WTC11 (cell line): ENCODE results near the gene CYRIA. TPM values are rescaled to one million over a fixed set of nuclear protein-coding genes. Genes with fewer than 3 reads are reported as not detected.

Experiments
- ATAC-seq: fragments of 200-7000 bp; cut with Tn5 transposase; 2 replicates; pipeline ENCODE4 v1.10.0; 2021; ENCODE audit warnings: mild to moderate bottlenecking, moderate library complexity
- CTCF ChIA-PET: fragments of 300-600 bp; sonication (Branson Sonifier 250); formaldehyde crosslinking; loops from one replicate; lab custom pipeline; 2021; ENCODE audit warnings: antibody characterized with exemption; lab: Charles Lee
- POLR2A ChIA-PET: fragments of 350-600 bp; sonication (Branson Sonifier 250); formaldehyde crosslinking; loops from one replicate; lab custom pipeline; 2021; ENCODE audit warnings: antibody characterized with exemption; lab: Charles Lee
- DNase-seq: peaks from one replicate; pipeline ENCODE4 v3.0.0; 2021; ENCODE audit warnings: low spot score
- H3K27ac Mint-ChIP-seq: 2 replicates; pipeline ENCODE4 v1.8.0; 2021; ENCODE audit warnings: mixed read lengths
- H3K27me3 Mint-ChIP-seq: 2 replicates; pipeline ENCODE4 v1.8.0; 2021; ENCODE audit warnings: low read depth, mild to moderate bottlenecking, moderate library complexity, mixed read lengths
- H3K36me3 Mint-ChIP-seq: 2 replicates; pipeline ENCODE4 v1.8.0; 2021; ENCODE audit warnings: mixed read lengths
- H3K4me1 Mint-ChIP-seq: 2 replicates; pipeline ENCODE4 v1.8.0; 2022; ENCODE audit warnings: mixed read lengths
- H3K4me3 Mint-ChIP-seq: 2 replicates; pipeline ENCODE4 v1.8.0; 2021; ENCODE audit warnings: mild to moderate bottlenecking, moderate library complexity, mixed read lengths
- H3K9me3 Mint-ChIP-seq: 2 replicates; pipeline ENCODE4 v1.8.0; 2021; ENCODE audit warnings: mixed read lengths
- ARID4B ChIP-seq: sonication (generic); formaldehyde crosslinking; IDR thresholded peaks from 2 replicates; pipeline ENCODE4 v1.8.0; 2023; ENCODE audit warnings: missing genetic modification reagents, mild to moderate bottlenecking, borderline replicate concordance
- ATF1 ChIP-seq: sonication (generic); formaldehyde crosslinking; IDR thresholded peaks from 2 replicates; pipeline ENCODE4 v1.8.1; 2023; ENCODE audit warnings: mild to moderate bottlenecking, moderate library complexity, missing genetic modification reagents
- ATF6 ChIP-seq: sonication (generic); formaldehyde crosslinking; IDR thresholded peaks from 2 replicates; pipeline ENCODE4 v1.8.1; 2023; ENCODE audit warnings: mild to moderate bottlenecking, missing genetic modification reagents
- NFYB ChIP-seq: sonication (generic); formaldehyde crosslinking; conservative IDR thresholded peaks from 2 replicates; pipeline ENCODE4 v1.8.0; 2022; ENCODE audit warnings: low read depth, missing genetic modification reagents
- NR3C1 ChIP-seq: sonication (generic); formaldehyde crosslinking; conservative IDR thresholded peaks from 2 replicates; pipeline ENCODE4 v1.8.1; 2023; ENCODE audit warnings: low read depth, mild to moderate bottlenecking, missing genetic modification reagents
- ZNF263 ChIP-seq: sonication (generic); formaldehyde crosslinking; IDR thresholded peaks from 2 replicates; pipeline ENCODE4 v1.8.1; 2022; ENCODE audit warnings: low read depth, mild to moderate bottlenecking, moderate library complexity, missing genetic modification reagents
- ZNF281 ChIP-seq: sonication (generic); formaldehyde crosslinking; IDR thresholded peaks from 2 replicates; pipeline ENCODE4 v1.8.0; 2023; ENCODE audit warnings: mild to moderate bottlenecking, missing genetic modification reagents
- ZNF396 ChIP-seq: fragments of 250-450 bp; sonication (Bioruptor Pico); IDR thresholded peaks from 2 replicates; pipeline ENCODE4 v1.8.0; 2021; ENCODE audit warnings: mild to moderate bottlenecking, moderate library complexity, borderline replicate concordance
- ZNF532 ChIP-seq: fragments of 250-450 bp; sonication (Bioruptor Pico); IDR thresholded peaks from 2 replicates; pipeline ENCODE4 v1.9.0; 2021; ENCODE audit warnings: mild to moderate bottlenecking, borderline replicate concordance
- ZSCAN18 ChIP-seq: fragments of 250-450 bp; sonication (Bioruptor Pico); IDR thresholded peaks from 2 replicates; pipeline ENCODE4 v2.1.2; 2022; ENCODE audit warnings: mild to moderate bottlenecking, moderate library complexity
- total RNA-seq: library from RNA; stranded (reverse); gene quantifications from 3 replicates; pipeline ENCODE4 v1.2.3, GENCODE V29; 2021

CYRIA gene
- total RNA-seq, 1 experiment from 2014 or later, result 8.3 TPM

GRCh38 chr2:16661526-16661925 is 4.1 kb downstream of the CYRIA start:
- Mint-ChIP-seq H3K4me1 (peaks cover 43% of the 10 kb centered on the region), H3K27ac (no peak overlapping the region), H3K36me3 (no peaks in the 10 kb centered on the region), H3K9me3 (no peaks in the 10 kb centered on the region), H3K27me3 (peaks cover 22% of the 10 kb centered on the region), H3K4me3 (no peak overlapping the region)
- no peak for TF ChIP-seq NFYB (CRISPR knock-in tag)
- no peak for TF ChIP-seq ARID4B (CRISPR knock-in tag)
- TF ChIP-seq NR3C1, result no peak
- no peak for TF ChIP-seq ATF6 (CRISPR knock-in tag)
- TF ChIP-seq ZSCAN18 (CRISPR knock-in tag), result no peak
- no peak for TF ChIP-seq ZNF532 (CRISPR knock-in tag)
- TF ChIP-seq ZNF263 (CRISPR knock-in tag), result no peak
- no peak for TF ChIP-seq ZNF281 (CRISPR knock-in tag)
- no peak for TF ChIP-seq ATF1 (CRISPR knock-in tag)
- no peak for TF ChIP-seq ZNF396
- CTCF ChIA-PET, result no interaction called here
- POLR2A ChIA-PET, result no interaction called here
- no peak for ATAC-seq
- DNase-seq, result no peak
